ENCODE measurements around the gene MYO6.

The MYO6 gene

GRCh38 chr6:75876152-75876551 lies 127.1 kb downstream of the MYO6 start:
- H4K20me1 ChIP-seq (ENCODE audit: insufficient read depth, low read length), result no peaks in the 10 kb centered on the region
- TF ChIP-seq EZH2phosphoT487 (IDR thresholded peaks at IDR 0.05; ENCODE audit: low read depth) (no peak), CTCF (IDR thresholded peaks at IDR 0.05; ENCODE audit: low read depth, low read length) (no peak)
- no peak overlapping the region for H3K27ac ChIP-seq (ENCODE audit: low read length)
- H3K79me2 ChIP-seq (ENCODE audit: low read length), result no peaks in the 10 kb centered on the region
- H2AFZ ChIP-seq (ENCODE audit: low read depth, low read length), result no peak overlapping the region
- no peaks in the 10 kb centered on the region for H3K27me3 ChIP-seq (ENCODE audit: low read depth, low read length)
- no peak overlapping the region for H3K4me2 ChIP-seq (ENCODE audit: low read length)
- H3K4me1 ChIP-seq (ENCODE audit: low read length), result no peaks in the 10 kb centered on the region
- no peaks in the 10 kb centered on the region for H3K36me3 ChIP-seq (replicated peaks; ENCODE audit: low read depth, low read length)
- H3K9me3 ChIP-seq (ENCODE audit: insufficient read depth, low read length), result no peaks in the 10 kb centered on the region
- H3K4me3 ChIP-seq (ENCODE audit: low read length), result no peak overlapping the region
- no peak overlapping the region for H3K9ac ChIP-seq (ENCODE audit: low read length)

- no peaks in the 10 kb centered on the region for H3K27me3 ChIP-seq (ENCODE audit: low read depth, low read length)
- H3K9ac ChIP-seq (ENCODE audit: low read length), result no peak overlapping the region
- no peaks in the 10 kb centered on the region for H3K9me3 ChIP-seq (ENCODE audit: insufficient read depth, low read length)
- H3K27ac ChIP-seq (ENCODE audit: low read length), result no peak overlapping the region
- no peaks in the 10 kb centered on the region for H3K36me3 ChIP-seq (replicated peaks; ENCODE audit: low read depth, low read length)
- H3K4me2 ChIP-seq (ENCODE audit: low read length), result no peak overlapping the region
- H2AFZ ChIP-seq (ENCODE audit: low read depth, low read length), result no peak overlapping the region
- no peak overlapping the region for H3K4me3 ChIP-seq (ENCODE audit: low read length)
- H4K20me1 ChIP-seq (ENCODE audit: insufficient read depth, low read length), result no peaks in the 10 kb centered on the region
- no peaks in the 10 kb centered on the region for H3K79me2 ChIP-seq (ENCODE audit: low read length)
- TF ChIP-seq EZH2phosphoT487 (IDR thresholded peaks at IDR 0.05; ENCODE audit: low read depth), result no peak
- no peak for TF ChIP-seq CTCF (IDR thresholded peaks at IDR 0.05; ENCODE audit: low read depth, low read length)
- H3K4me1 ChIP-seq (ENCODE audit: low read length), result no peaks in the 10 kb centered on the region
These were observed 131.3 kb downstream of the MYO6 start for GRCh38 chr6:75880305-75880704.

- no peaks in the 10 kb centered on the region for H4K20me1 ChIP-seq (ENCODE audit: insufficient read depth, low read length)
- H2AFZ ChIP-seq (ENCODE audit: low read depth, low read length), result no peak overlapping the region
- no peaks in the 10 kb centered on the region for H3K9me3 ChIP-seq (ENCODE audit: insufficient read depth, low read length)
- no peak overlapping the region for H3K27ac ChIP-seq (ENCODE audit: low read length)
- H3K4me1 ChIP-seq (ENCODE audit: low read length), result peaks cover 5% of the 10 kb centered on the region
- no peak overlapping the region for H3K4me2 ChIP-seq (ENCODE audit: low read length)
- H3K4me3 ChIP-seq (ENCODE audit: low read length), result no peak overlapping the region
- H3K79me2 ChIP-seq (ENCODE audit: low read length), result no peaks in the 10 kb centered on the region
- H3K36me3 ChIP-seq (replicated peaks; ENCODE audit: low read depth, low read length), result no peaks in the 10 kb centered on the region
- no peaks in the 10 kb centered on the region for H3K27me3 ChIP-seq (ENCODE audit: low read depth, low read length)
- TF ChIP-seq CTCF (IDR thresholded peaks at IDR 0.05; ENCODE audit: low read depth, low read length), result no peak
- TF ChIP-seq EZH2phosphoT487 (IDR thresholded peaks at IDR 0.05; ENCODE audit: low read depth), result no peak
- H3K9ac ChIP-seq (ENCODE audit: low read length), result no peak overlapping the region
These were observed 133.7 kb downstream of the MYO6 start for GRCh38 chr6:75882734-75883133.

- no peak for TF ChIP-seq EZH2phosphoT487 (IDR thresholded peaks at IDR 0.05; ENCODE audit: low read depth)
- TF ChIP-seq CTCF (IDR thresholded peaks at IDR 0.05; ENCODE audit: low read depth, low read length), result no peak
These were observed 135.8 kb downstream of the MYO6 start for GRCh38 chr6:75884822-75885221.

More at GRCh38 chr6:75884822-75885221, 135.8 kb downstream of the MYO6 start:
- Histone ChIP-seq H2AFZ (ENCODE audit: low read depth, low read length) (no peak overlapping the region), H3K27me3 (ENCODE audit: low read depth, low read length) (no peaks in the 10 kb centered on the region), H3K4me1 (ENCODE audit: low read length) (peaks cover 5% of the 10 kb centered on the region), H3K36me3 (replicated peaks; ENCODE audit: low read depth, low read length) (no peaks in the 10 kb centered on the region), H3K9ac (ENCODE audit: low read length) (no peak overlapping the region), H3K4me2 (ENCODE audit: low read length) (no peak overlapping the region), H3K9me3 (ENCODE audit: insufficient read depth, low read length) (no peaks in the 10 kb centered on the region), H3K4me3 (ENCODE audit: low read length) (no peak overlapping the region), H3K27ac (ENCODE audit: low read length) (no peak overlapping the region), H4K20me1 (ENCODE audit: insufficient read depth, low read length) (no peaks in the 10 kb centered on the region), H3K79me2 (ENCODE audit: low read length) (no peaks in the 10 kb centered on the region)
